Measurements from ENCODE around the gene KLK7.
"Not testable (repeated sequence)": the region's sequence is repeated elsewhere in the genome, so short reads cannot be mapped to it uniquely, and the experiment has no call there.

KLK7 gene

DNA sequence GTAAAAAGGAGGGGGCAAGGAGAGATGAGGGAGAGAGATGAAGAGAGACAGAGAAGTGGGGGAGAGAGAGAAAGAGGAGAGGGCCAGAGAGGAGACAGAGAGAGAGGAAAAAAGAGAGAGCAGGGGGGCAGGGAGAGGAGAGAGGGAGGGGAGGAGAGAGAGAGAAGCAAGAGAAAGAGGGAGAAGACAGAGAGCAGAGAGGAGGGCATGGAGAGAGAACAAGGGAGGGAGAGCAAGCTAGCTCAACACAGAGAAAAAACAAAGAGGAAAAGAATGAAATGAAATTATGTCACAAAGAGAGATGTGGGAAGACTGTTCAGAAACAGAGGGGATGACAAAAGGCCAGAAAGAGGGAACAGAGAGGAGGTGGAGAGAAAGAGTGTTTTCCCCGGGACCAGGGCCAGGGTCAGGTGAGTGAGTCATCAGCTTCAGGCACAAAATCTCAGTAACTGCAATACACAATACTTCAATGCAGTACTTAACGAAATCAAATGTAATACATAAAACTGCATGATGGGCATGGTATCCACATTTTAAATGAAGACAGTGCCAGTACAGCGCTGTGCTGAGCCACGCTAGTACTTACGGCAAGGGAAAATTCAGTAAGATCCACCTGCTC is 4.8 kb downstream of the KLK7 start:
- no peak for DNase-seq (ENCODE audit: low read depth in 3 of 3, low spot score in 1 of 3)

DNA sequence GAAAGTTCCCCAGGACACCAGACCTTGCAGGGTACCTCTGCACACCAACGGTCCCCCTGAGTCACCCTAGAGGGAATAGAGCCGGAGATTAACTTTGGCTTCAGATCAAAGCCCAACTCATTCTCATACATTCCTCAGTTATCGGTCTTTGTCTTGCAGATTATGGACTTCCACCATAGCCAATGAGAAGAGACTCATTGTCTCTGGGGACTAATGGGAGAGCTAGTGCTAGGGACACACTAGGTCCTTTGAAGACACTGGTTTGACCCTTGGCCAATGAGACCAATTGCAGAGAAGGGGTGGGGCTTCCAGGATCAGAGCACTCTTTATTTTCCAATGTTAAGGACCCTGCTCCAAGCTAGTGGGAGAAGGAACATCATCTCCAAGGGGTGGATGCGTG is 6.1 kb downstream of the KLK7 start:
- DNase-seq (ENCODE audit: low read depth in 3 of 3, low spot score in 1 of 3) = no peak

DNA sequence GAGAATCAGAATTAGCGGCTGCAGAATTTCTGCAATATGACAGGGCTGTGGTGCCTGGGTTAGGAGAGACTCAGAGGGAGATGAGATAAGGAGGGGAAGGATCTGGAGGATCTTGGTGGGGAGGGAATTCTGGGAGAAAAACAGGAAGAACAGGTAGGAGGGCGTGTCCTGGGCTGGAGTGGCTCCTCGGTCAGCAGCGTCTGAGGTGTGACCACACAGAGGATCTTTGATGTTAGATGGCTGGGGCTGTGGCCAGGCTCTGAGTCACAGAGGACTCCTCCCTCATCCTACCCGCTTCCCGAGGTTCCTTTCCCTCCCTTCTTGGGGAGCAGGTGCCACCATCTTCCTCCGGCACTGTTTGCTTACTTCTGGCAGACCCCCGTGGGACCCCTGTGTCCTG is 8.0 kb downstream of the KLK7 start:
- no peak for DNase-seq (ENCODE audit: low read depth in 3 of 3, low spot score in 1 of 3)

- no peak for DNase-seq (ENCODE audit: low read depth in 3 of 3, low spot score in 1 of 3)
These were observed 8.8 kb downstream of the KLK7 start for GRCh38 chr19:50974702-50975556.

- DNase-seq (ENCODE audit: low read depth in 3 of 3, low spot score in 1 of 3) = no peak
These were observed 10.8 kb downstream of the KLK7 start for GRCh38 chr19:50972795-50973376.

- not testable (repeated sequence) for DNase-seq (ENCODE audit: low read depth in 3 of 3, low spot score in 1 of 3)
These were observed 13.9 kb downstream of the KLK7 start for GRCh38 chr19:50969810-50970209.

DNA sequence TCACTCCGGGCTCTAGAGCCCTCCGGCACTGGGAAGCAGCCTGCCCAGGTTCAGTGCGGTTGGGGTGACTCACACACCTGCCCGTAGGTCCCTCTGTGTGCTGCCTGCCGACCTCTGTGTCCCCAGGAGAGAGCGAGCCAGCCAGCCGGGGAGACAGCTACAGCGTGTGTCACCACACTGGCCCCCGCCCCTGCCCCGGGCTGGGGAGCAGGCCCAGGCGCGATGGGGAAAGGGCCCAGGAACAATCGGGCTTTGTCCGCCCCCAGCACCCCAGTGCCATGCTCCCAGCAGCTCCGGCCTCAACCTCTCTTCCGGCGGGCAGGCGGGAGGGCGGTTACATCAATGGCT is 14.3 kb downstream of the KLK7 start, which contains the start of gene KLK6:
Gene KLK6 (minus strand): TSS at position 179 of the 348 bp plus-strand sequence. CDS start 1,487 bp downstream, outside the sequence.
- DNase-seq (ENCODE audit: low read depth in 3 of 3, low spot score in 1 of 3) = no peak

- no peak for DNase-seq (ENCODE audit: low read depth in 3 of 3, low spot score in 1 of 3)
These were observed 14.9 kb downstream of the KLK7 start for GRCh38 chr19:50968716-50969412.

DNA sequence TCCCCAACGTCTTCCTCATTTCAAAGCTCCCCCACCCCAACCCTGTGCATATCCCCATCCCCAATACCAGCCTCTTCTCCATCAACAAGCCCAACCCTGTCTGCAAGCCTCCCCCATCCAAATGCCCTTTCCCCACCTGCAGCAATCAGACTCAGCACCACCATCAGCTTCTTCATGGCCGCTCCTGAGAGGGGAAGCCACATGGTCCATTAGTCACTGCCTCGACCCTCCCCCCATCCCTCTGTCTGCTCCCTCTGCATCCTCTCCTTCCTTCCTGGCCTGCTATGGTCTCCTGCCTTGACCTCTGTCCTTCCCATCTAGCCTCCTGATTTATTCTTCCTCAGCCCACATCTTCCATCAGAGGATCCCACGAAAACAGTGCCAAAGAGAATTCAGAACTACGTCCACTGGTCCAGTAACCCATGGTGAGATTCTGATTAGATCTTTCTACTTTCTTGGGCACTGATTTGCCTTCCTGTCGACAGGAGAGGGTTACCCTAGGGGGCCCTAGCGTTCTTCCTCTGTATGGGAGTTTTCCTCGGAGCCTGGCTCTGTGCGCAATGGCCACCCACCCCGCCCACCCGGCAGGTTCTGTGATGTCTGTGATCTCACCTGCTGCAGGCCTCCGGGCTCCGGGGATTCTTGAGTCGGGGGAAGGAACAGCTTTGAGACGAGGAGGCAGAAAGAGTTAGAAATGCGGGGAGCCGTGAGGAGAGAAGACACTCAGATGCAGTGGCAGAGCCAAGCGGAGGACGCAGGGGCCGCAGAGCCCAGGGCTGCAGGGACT is 15.6 kb downstream of the KLK7 start:
- no peak for DNase-seq (ENCODE audit: low read depth in 3 of 3, low spot score in 1 of 3)

- DNase-seq (ENCODE audit: low read depth in 3 of 3, low spot score in 1 of 3) = no peak
These were observed 19.5 kb downstream of the KLK7 start for GRCh38 chr19:50964266-50964665.

GRCh38 chr19:50963381-50963780 is 20.3 kb downstream of the KLK7 start:
- no peak for DNase-seq (ENCODE audit: low read depth in 3 of 3, low spot score in 1 of 3)

- no peak for DNase-seq (ENCODE audit: low read depth in 3 of 3, low spot score in 1 of 3)
These were observed 21.5 kb downstream of the KLK7 start for GRCh38 chr19:50962245-50962644.

GRCh38 chr19:50959731-50960500 is 23.8 kb downstream of the KLK7 start:
- no peak for DNase-seq (ENCODE audit: low read depth in 3 of 3, low spot score in 1 of 3)

DNA sequence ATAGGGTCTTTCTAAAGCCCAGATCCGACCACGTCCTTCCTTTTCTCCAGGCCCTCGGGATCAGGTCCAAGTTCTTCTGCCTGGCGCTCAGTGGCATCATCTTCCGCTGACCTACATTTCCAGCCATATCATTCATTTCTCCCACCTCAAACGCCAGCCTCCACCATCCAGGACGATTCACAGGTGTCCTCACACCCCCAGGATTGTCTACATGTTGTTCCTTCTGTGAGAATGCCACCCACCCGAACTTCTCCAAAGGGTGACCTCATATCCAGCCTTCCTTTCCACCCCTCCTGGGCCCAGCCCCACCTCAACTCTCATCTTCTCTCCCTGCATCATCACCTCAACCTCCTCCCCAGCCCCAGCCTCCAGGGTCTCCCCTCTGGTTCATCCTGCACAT is 26.1 kb downstream of the KLK7 start:
- DNase-seq (ENCODE audit: low read depth in 3 of 3, low spot score in 1 of 3) = no peak

DNA sequence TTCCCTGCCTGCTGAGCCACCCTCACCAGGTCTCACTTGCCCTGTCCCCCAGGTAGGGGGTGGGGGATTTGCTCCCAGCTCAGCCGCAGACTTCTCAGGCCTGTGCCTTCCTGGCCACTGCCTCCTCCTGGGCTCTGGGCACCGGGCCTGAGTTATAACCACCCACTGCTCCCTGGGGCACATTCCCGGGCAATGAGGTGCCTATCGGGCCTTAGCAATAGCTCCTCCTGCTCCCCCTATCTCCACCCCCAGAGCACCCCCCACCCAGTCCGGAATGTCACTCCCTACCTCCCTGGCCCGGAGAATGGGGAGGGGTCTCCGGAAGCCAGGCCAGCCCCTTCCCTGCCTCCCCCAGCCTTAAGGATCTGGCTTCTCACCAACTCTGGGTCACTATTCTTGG is 30.8 kb downstream of the KLK7 start, which contains the start of gene KLK5:
Gene KLK5 (minus strand): TSS at position 129 of the 400 bp plus-strand sequence. CDS start 381 bp downstream, outside the sequence.
- DNase-seq (ENCODE audit: low read depth in 3 of 3, low spot score in 1 of 3) = no peak

GRCh38 chr19:50949861-50950260 is 33.9 kb downstream of the KLK7 start:
- DNase-seq (ENCODE audit: low read depth in 3 of 3, low spot score in 1 of 3) = no peak

- no peak for DNase-seq (ENCODE audit: low read depth in 3 of 3, low spot score in 1 of 3)
These were observed 36.6 kb downstream of the KLK7 start for GRCh38 chr19:50947123-50947522.

GRCh38 chr19:50944795-50945194 is 38.9 kb downstream of the KLK7 start:
- no peak for DNase-seq (ENCODE audit: low read depth in 3 of 3, low spot score in 1 of 3)

- DNase-seq (ENCODE audit: low read depth in 3 of 3, low spot score in 1 of 3) = no peak
These were observed 40.5 kb downstream of the KLK7 start for GRCh38 chr19:50943074-50943828.
